GM23248 (cell line): ENCODE results near the gene BHLHA9. TPM values are rescaled to one million over a fixed set of nuclear protein-coding genes. Genes with fewer than 3 reads are reported as not detected.
A peak's percentile ranks its signal among the peaks of the same experiment; 100 is the strongest.

Experiments used
- DNase-seq: peaks from one replicate; pipeline ENCODE4 v3.0.0-alpha.2; 2015
- H2AFZ ChIP-seq: fragments of 200-600 bp; sonication (generic); 2 replicates; pipeline ENCODE4 v1.6.1; 2016; ENCODE audit warnings: antibody characterized with exemption
- H3F3A ChIP-seq: fragments of 200-600 bp; sonication (generic); 2 replicates; pipeline ENCODE4 v1.6.1; 2016; ENCODE audit warnings: mild to moderate bottlenecking, antibody characterized with exemption, mixed run types; ENCODE audit not compliant: insufficient read depth
- H3K27ac ChIP-seq: fragments of 200-600 bp; sonication (generic); 2 replicates; pipeline ENCODE4 v1.5.1; 2016; ENCODE audit warnings: mild to moderate bottlenecking
- H3K27me3 ChIP-seq: fragments of 200-600 bp; sonication (generic); replicated peaks from 2 replicates; pipeline ENCODE4 v1.6.1; 2016; ENCODE audit warnings: mild to moderate bottlenecking; ENCODE audit not compliant: insufficient read depth
- H3K36me3 ChIP-seq: fragments of 200-600 bp; sonication (generic); 2 replicates; pipeline ENCODE4 v1.6.1; 2016; ENCODE audit warnings: low read depth, mild to moderate bottlenecking
- H3K4me1 ChIP-seq: fragments of 200-600 bp; sonication (generic); 2 replicates; pipeline ENCODE4 v1.6.1; 2016; ENCODE audit warnings: mild to moderate bottlenecking; ENCODE audit not compliant: insufficient read depth
- H3K4me2 ChIP-seq: fragments of 200-600 bp; sonication (generic); one replicate; pipeline ENCODE4 v1.6.1; 2016; ENCODE audit warnings: mild to moderate bottlenecking; ENCODE audit not compliant: unreplicated experiment
- H3K4me3 ChIP-seq: fragments of 200-600 bp; sonication (generic); 2 replicates; pipeline ENCODE4 v1.5.1; 2016; ENCODE audit warnings: mild to moderate bottlenecking
- H3K79me2 ChIP-seq: fragments of 200-600 bp; sonication (generic); 2 replicates; pipeline ENCODE4 v1.6.1; 2016; ENCODE audit warnings: mild to moderate bottlenecking; ENCODE audit not compliant: insufficient read depth
- H3K9ac ChIP-seq: fragments of 200-600 bp; sonication (generic); 2 replicates; pipeline ENCODE4 v1.6.1; 2016; ENCODE audit warnings: mild to moderate bottlenecking
- H3K9me2 ChIP-seq: fragments of 200-600 bp; sonication (generic); 2 replicates; pipeline ENCODE4 v1.6.1; 2016; ENCODE audit warnings: mixed run types, mild to moderate bottlenecking, moderate library complexity; ENCODE audit not compliant: insufficient read depth
- H3K9me3 ChIP-seq: fragments of 200-600 bp; sonication (generic); one replicate; pipeline ENCODE4 v1.6.1; 2017; ENCODE audit warnings: low read depth
- H4K20me1 ChIP-seq: fragments of 200-600 bp; sonication (generic); 2 replicates; pipeline ENCODE4 v1.6.0; 2016; ENCODE audit not compliant: insufficient read depth
- EZH2 ChIP-seq: fragments of 200-600 bp; sonication (generic); IDR thresholded peaks from 2 replicates; pipeline ENCODE4 v1.6.1; 2018; ENCODE audit warnings: antibody characterized with exemption, mild to moderate bottlenecking; ENCODE audit not compliant: insufficient read depth, poor library complexity, severe bottlenecking
- EZH2phosphoT487 ChIP-seq: fragments of 200-600 bp; sonication (generic); IDR thresholded peaks from 2 replicates; pipeline ENCODE4 v1.6.1; 2018; ENCODE audit warnings: antibody characterized with exemption, moderate library complexity, mild to moderate bottlenecking, low read depth; ENCODE audit not compliant: insufficient read depth
- WGBS, 2 experiments: methylation state at CpG; one replicate each; pipeline ENCODE4 v1.1.6; 2015 to 2017; ENCODE audit warnings: low lambda C conversion rate in 2 of 2, low coverage in 1 of 2; ENCODE audit errors: missing lambda C conversion rate in 2 of 2; 5-methylcytosine and 5-hydroxymethylcytosine counted together
- in situ Hi-C: fragments of 300-500 bp; cut with MboI; formaldehyde crosslinking; loops from 2 replicates; pipeline ENCODE4 v1.15.0; 2020
- polyA plus RNA-seq: library from polyadenylated mRNA; unstranded; fragments of >200 nt; fragmentation: Nextera tagmentation; extraction: Ambion mirVana; gene quantifications from 2 replicates; pipeline ENCODE4 v1.2.1, GENCODE V29; 2016
- total RNA-seq: library from RNA; depleted of rRNA; stranded (reverse); fragments of >200 nt; shearing (Covaris generic); gene quantifications from 2 replicates; pipeline ENCODE4 v1.2.3, GENCODE V29; 2014

The BHLHA9 gene
- total and polyA plus RNA-seq, 2 experiments from 2014 or later: not detected

GRCh38 chr17:1228781-1229348 lies 41.4 kb upstream of the BHLHA9 start:
- no peak for DNase-seq
- no peak overlapping the region for H3K27ac ChIP-seq
- H3K4me2 ChIP-seq: no peak overlapping the region
- 1 to 4% methylated on average over 23 to 66 of the region's 79 CpGs for WGBS, 2 experiments
- H3K9me3 ChIP-seq: no peaks in the 10 kb centered on the region
- no peaks in the 10 kb centered on the region for H3K9me2 ChIP-seq
- no peak for TF ChIP-seq EZH2
- TF ChIP-seq EZH2phosphoT487: peak; percentile 20; the same call in 1 of the 2 replicates
- H4K20me1 ChIP-seq: no peaks in the 10 kb centered on the region
- no peak overlapping the region for H2AFZ ChIP-seq
- peak overlapping the region; percentile 73; the same call in 1 of the 2 replicates for H3K4me3 ChIP-seq
- peaks cover 11% of the 10 kb centered on the region for H3F3A ChIP-seq
- H3K4me1 ChIP-seq: peaks cover 20% of the 10 kb centered on the region
- H3K9ac ChIP-seq: no peak overlapping the region
- H3K27me3 ChIP-seq: peaks cover 13% of the 10 kb centered on the region
- H3K79me2 ChIP-seq: no peaks in the 10 kb centered on the region
- H3K36me3 ChIP-seq: no peaks in the 10 kb centered on the region
- in situ Hi-C loops: no loop called here

GRCh38 chr17:1229349-1229899 lies 40.8 kb upstream of the BHLHA9 start:
- 0 to 2% methylated on average over 21 to 58 of the region's 74 CpGs for WGBS, 2 experiments
- TF ChIP-seq EZH2 (peak; percentile 94), EZH2phosphoT487 (0 out of 2 replicates have a peak, but pooled peaks have one; percentile 7)
- peak; percentile 69 for DNase-seq

GRCh38 chr17:1229900-1230501 lies 40.2 kb upstream of the BHLHA9 start:
- peak overlapping the region; percentile 39; the same call in 1 of the 2 replicates for H2AFZ ChIP-seq
- H3F3A ChIP-seq: peaks cover 11% of the 10 kb centered on the region
- peak; percentile 43 for DNase-seq
- H3K9me3 ChIP-seq: no peaks in the 10 kb centered on the region
- peak overlapping the region; percentile 45 for H3K4me2 ChIP-seq
- H3K4me1 ChIP-seq: peaks cover 20% of the 10 kb centered on the region
- H3K36me3 ChIP-seq: no peaks in the 10 kb centered on the region
- TF ChIP-seq EZH2: no peak
- TF ChIP-seq EZH2phosphoT487: no peak
- in situ Hi-C loops: no loop called here
- WGBS, 2 experiments: 14 to 17% methylated on average over 41 to 47 of the region's 51 CpGs
- no peaks in the 10 kb centered on the region for H3K9me2 ChIP-seq
- no peaks in the 10 kb centered on the region for H3K79me2 ChIP-seq
- H3K27me3 ChIP-seq: peaks cover 13% of the 10 kb centered on the region
- H3K27ac ChIP-seq: no peak overlapping the region
- peak overlapping the region; percentile 73 for H3K4me3 ChIP-seq
- H3K9ac ChIP-seq: peak overlapping the region; percentile 55
- no peaks in the 10 kb centered on the region for H4K20me1 ChIP-seq

More at GRCh38 chr17:1229349-1229899, 40.8 kb upstream of the BHLHA9 start:
- Histone ChIP-seq H3K9ac (peak overlapping the region; percentile 55), H4K20me1 (no peaks in the 10 kb centered on the region), H3K4me2 (peak overlapping the region; percentile 73), H3K9me2 (no peaks in the 10 kb centered on the region), H3K9me3 (no peaks in the 10 kb centered on the region), H3K4me1 (peaks cover 20% of the 10 kb centered on the region), H3K79me2 (no peaks in the 10 kb centered on the region), H3K27me3 (peaks cover 13% of the 10 kb centered on the region), H2AFZ (peak overlapping the region; percentile 80), H3K27ac (no peak overlapping the region), H3K4me3 (peak overlapping the region; percentile 73), H3F3A (peaks cover 11% of the 10 kb centered on the region), H3K36me3 (no peaks in the 10 kb centered on the region)
- in situ Hi-C loops: no loop called here

GRCh38 chr17:1231456-1231855 lies 38.8 kb upstream of the BHLHA9 start:
- peak; percentile 87 for DNase-seq
- TF ChIP-seq EZH2phosphoT487 (no peak), EZH2 (no peak)
- 13 to 17% methylated on average over 12 of the region's 12 CpGs for WGBS, 2 experiments

More at GRCh38 chr17:1231456-1231855, 38.8 kb upstream of the BHLHA9 start:
- no peaks in the 10 kb centered on the region for H3K9me3 ChIP-seq
- in situ Hi-C loops: no loop called here
- no peaks in the 10 kb centered on the region for H3K79me2 ChIP-seq
- peaks cover 11% of the 10 kb centered on the region for H3F3A ChIP-seq
- H3K4me1 ChIP-seq: peaks cover 20% of the 10 kb centered on the region
- no peaks in the 10 kb centered on the region for H4K20me1 ChIP-seq
- 0 out of 2 replicates have a peak overlapping the region, but pooled peaks have one; percentile 35 for H3K4me3 ChIP-seq
- H2AFZ ChIP-seq: peak overlapping the region; percentile 56; the same call in 1 of the 2 replicates
- peaks cover 13% of the 10 kb centered on the region for H3K27me3 ChIP-seq
- H3K9ac ChIP-seq: peak overlapping the region; percentile 46; the same call in 1 of the 2 replicates
- no peaks in the 10 kb centered on the region for H3K9me2 ChIP-seq
- peak overlapping the region; percentile 53 for H3K27ac ChIP-seq
- H3K4me2 ChIP-seq: peak overlapping the region; percentile 47
- no peaks in the 10 kb centered on the region for H3K36me3 ChIP-seq
